ENCODE data around the gene ZCCHC14. TPM values are rescaled to one million over a fixed set of nuclear protein-coding genes. Genes with fewer than 3 reads are reported as not detected.
"Not testable (repeated sequence)": the region's sequence is repeated elsewhere in the genome, so short reads cannot be mapped to it uniquely, and the experiment has no call there.

Gene ZCCHC14
- total and polyA plus RNA-seq, 2 of the 13 experiments (the other 11 are each of a cell fraction or from before 2014, with no cell fraction given) = 12.4 to 12.5 TPM

- Histone ChIP-seq H2AFZ (ENCODE audit: low read length) (no peak overlapping the region), H3K9me3 (ENCODE audit: low read length) (no peaks in the 10 kb centered on the region), H3K9ac (ENCODE audit: insufficient read depth, low read depth, low read length) (peak overlapping the region; percentile 18), H3K4me3 (replicated peaks in 1 of 3; ENCODE audit: insufficient read depth in 1 of 3, low read depth in 2 of 3, low read length in 3 of 3) (peak overlapping the region in 1 of 3 experiments; percentile 50; a peak in 4 of 6 replicates), H3K4me2 (ENCODE audit: low read depth, low read length) (peak overlapping the region; percentile 94), H3K27me3 (ENCODE audit: control insufficient read depth in 1 of 2, insufficient read depth in 2 of 2, low read length in 2 of 2) (no peaks in the 10 kb centered on the region), H3K4me1 (ENCODE audit: insufficient read depth, low read length) (peaks cover 78% of the 10 kb centered on the region), H4K20me1 (ENCODE audit: insufficient read depth, low read length) (peaks cover 75% of the 10 kb centered on the region), H3K36me3 (replicated peaks in 1 of 2; ENCODE audit: control insufficient read depth in 1 of 2, insufficient read depth in 2 of 2, low read length in 2 of 2) (peaks cover 2 to 4% of the 10 kb centered on the region in 2 experiments; a peak in 4 of 5 replicates), H3K27ac (ENCODE audit: extremely low read length, insufficient read depth, low read length) (peak overlapping the region; percentile 60), H3K79me2 (ENCODE audit: insufficient read depth, low read length) (peaks cover 98% of the 10 kb centered on the region)
- WGBS (ENCODE audit: low lambda C conversion rate) = 22% methylated on average over 5 of the region's 5 CpGs
- TF ChIP-seq PPARG (CRISPR knock-in tag; conservative IDR thresholded peaks at IDR 0.05) (0 out of 2 replicates have a peak, but pooled peaks have one; percentile 18), HNF4A (CRISPR knock-in tag; IDR thresholded peaks at IDR 0.05) (peak; percentile 59), ZNF546 (CRISPR knock-in tag; conservative IDR thresholded peaks at IDR 0.05) (0 out of 2 replicates have a peak, but pooled peaks have one; percentile 14), ZNF569 (CRISPR knock-in tag; IDR thresholded peaks at IDR 0.05; ENCODE audit: borderline replicate concordance) (no peak), RARA (CRISPR knock-in tag; IDR thresholded peaks at IDR 0.05) (0 out of 2 replicates have a peak, but pooled peaks have one; percentile 25), ZNF737 (CRISPR knock-in tag; IDR thresholded peaks at IDR 0.05; ENCODE audit: borderline replicate concordance) (no peak)
- intact Hi-C loops (cut with micrococcal nuclease; ENCODE audit: unreplicated experiment) (loop anchor here (1.0 to 10.0 kb wide), 2 partner anchors 25 to 102 kb away; partner anchors contain the start of gene FBXO31), in situ Hi-C loops (cut with HindIII; ENCODE audit: extremely low pct_ligation_motif_present, low pct_unique_long_range_greater_than_20kb) (no loop called here)
- CTCF ChIA-PET (ENCODE audit: low intra/inter-chr PET ratio, low total read pairs) = no interaction called here
- TSS peak; percentile 4 for BruUV-seq (replicated peaks)
- no peak for ATAC-seq
- POLR2A ChIA-PET = interaction anchor here (0.7 to 3.3 kb wide), 10 partner anchors 12 to 104 kb away, joined by 3 to 15 read pairs (median 8); partner anchors contain the start of gene FBXO31
- peak; percentile 4 for FAIRE-seq
- no peak for DNase-seq (ENCODE audit: low spot score)
These were observed 6.0 kb downstream of the ZCCHC14 start for GRCh38 chr16:87486713-87487247.

- WGBS (ENCODE audit: low lambda C conversion rate) = 91% methylated on average over 7 of the region's 8 CpGs
- no peak for DNase-seq (ENCODE audit: low spot score)
- Histone ChIP-seq H3K9me3 (ENCODE audit: low read length) (no peaks in the 10 kb centered on the region), H3K79me2 (ENCODE audit: insufficient read depth, low read length) (peaks cover 96% of the 10 kb centered on the region), H3K36me3 (replicated peaks in 1 of 2; ENCODE audit: control insufficient read depth in 1 of 2, insufficient read depth in 2 of 2, low read length in 2 of 2) (peaks cover 2 to 4% of the 10 kb centered on the region in 2 experiments; a peak in 4 of 5 replicates), H3K27me3 (ENCODE audit: control insufficient read depth in 1 of 2, insufficient read depth in 2 of 2, low read length in 2 of 2) (no peaks in the 10 kb centered on the region), H2AFZ (ENCODE audit: low read length) (no peak overlapping the region), H3K4me2 (ENCODE audit: low read depth, low read length) (peak overlapping the region; percentile 20; the same call in 1 of the 2 replicates), H3K27ac (ENCODE audit: extremely low read length, insufficient read depth, low read length) (no peak overlapping the region), H4K20me1 (ENCODE audit: insufficient read depth, low read length) (peaks cover 71% of the 10 kb centered on the region), H3K4me1 (ENCODE audit: insufficient read depth, low read length) (peaks cover 83% of the 10 kb centered on the region), H3K9ac (ENCODE audit: insufficient read depth, low read depth, low read length) (no peak overlapping the region), H3K4me3 (replicated peaks in 1 of 3; ENCODE audit: insufficient read depth in 1 of 3, low read depth in 2 of 3, low read length in 3 of 3) (no peak overlapping the region)
- ATAC-seq = no peak
- ChIA-PET POLR2A (interaction anchor here (0.7 to 1.9 kb wide), 6 partner anchors 11 to 98 kb away, joined by 3 to 11 read pairs (median 8); no protein-coding TSS in a partner anchor), CTCF (ENCODE audit: low intra/inter-chr PET ratio, low total read pairs) (no interaction called here)
- TF ChIP-seq ZBTB38 (CRISPR knock-in tag; IDR thresholded peaks at IDR 0.05) (peak; percentile 64; the same call in 1 of the 2 replicates), ZNF441 (CRISPR knock-in tag; IDR thresholded peaks at IDR 0.05; ENCODE audit: borderline replicate concordance) (no peak), RCOR2 (CRISPR knock-in tag; IDR thresholded peaks at IDR 0.05) (no peak), FOXO1 (CRISPR knock-in tag; IDR thresholded peaks at IDR 0.05) (no peak)
- FAIRE-seq = no peak
- intact Hi-C loops (cut with micrococcal nuclease; ENCODE audit: unreplicated experiment) = loop anchor here (10.0 kb wide), 1 partner anchor 101 kb away; the partner anchor contains the start of gene FBXO31
- no TSS peak for BruUV-seq (replicated peaks)
- in situ Hi-C loops (cut with HindIII; ENCODE audit: extremely low pct_ligation_motif_present, low pct_unique_long_range_greater_than_20kb) = no loop called here
These were observed 6.5 kb downstream of the ZCCHC14 start for GRCh38 chr16:87486282-87486681.

GRCh38 chr16:87485792-87486191 is 7.0 kb downstream of the ZCCHC14 start:
- BruUV-seq (replicated peaks); FAIRE-seq; H3K9me3 ChIP-seq (ENCODE audit: low read length); H3K27ac ChIP-seq (ENCODE audit: extremely low read length, insufficient read depth, low read length); in situ Hi-C loops (cut with HindIII; ENCODE audit: extremely low pct_ligation_motif_present, low pct_unique_long_range_greater_than_20kb); H3K4me2 ChIP-seq (ENCODE audit: low read depth, low read length); CTCF ChIA-PET (ENCODE audit: low intra/inter-chr PET ratio, low total read pairs); H3K36me3 ChIP-seq (replicated peaks in 1 of 2; ENCODE audit: control insufficient read depth in 1 of 2, insufficient read depth in 2 of 2, low read length in 2 of 2); H3K9ac ChIP-seq (ENCODE audit: insufficient read depth, low read depth, low read length); ATAC-seq; H3K4me3 ChIP-seq (replicated peaks in 1 of 3; ENCODE audit: insufficient read depth in 1 of 3, low read depth in 2 of 3, low read length in 3 of 3); DNase-seq (ENCODE audit: low spot score); H2AFZ ChIP-seq (ENCODE audit: low read length); H3K27me3 ChIP-seq (ENCODE audit: control insufficient read depth in 1 of 2, insufficient read depth in 2 of 2, low read length in 2 of 2): not testable (repeated sequence)
- intact Hi-C loops (cut with micrococcal nuclease; ENCODE audit: unreplicated experiment) = loop anchor here (10.0 kb wide), 1 partner anchor 101 kb away; the partner anchor contains the start of gene FBXO31
- 86% methylated on average over 4 of the region's 4 CpGs for WGBS (ENCODE audit: low lambda C conversion rate)
- POLR2A ChIA-PET = interaction anchor here (1.9 kb wide), 1 partner anchor 11 kb away, joined by 10 read pairs; no protein-coding TSS in a partner anchor
- Histone ChIP-seq H4K20me1 (ENCODE audit: insufficient read depth, low read length) (peaks cover 69% of the 10 kb centered on the region), H3K79me2 (ENCODE audit: insufficient read depth, low read length) (peaks cover 96% of the 10 kb centered on the region), H3K4me1 (ENCODE audit: insufficient read depth, low read length) (peaks cover 87% of the 10 kb centered on the region)

Data from HepG2 (cell line).